NCI-H460 (cell line): ENCODE measurements around the gene XPR1. TPM values are rescaled to one million over a fixed set of nuclear protein-coding genes. Genes with fewer than 3 reads are reported as not detected.

Source experiments
- DNase-seq: peaks from one replicate; pipeline ENCODE4 v3.0.0-alpha.2; 2016; ENCODE audit warnings: low read depth; ENCODE audit errors: extremely low read depth
- total RNA-seq: library from RNA; depleted of rRNA; stranded (reverse); fragments of >200 nt; shearing (Covaris generic); gene quantifications from 2 replicates; pipeline ENCODE4 v1.2.3, GENCODE V29; 2014

Gene XPR1
- total RNA-seq, 1 experiment from 2014 or later: 92.9 TPM

DNA sequence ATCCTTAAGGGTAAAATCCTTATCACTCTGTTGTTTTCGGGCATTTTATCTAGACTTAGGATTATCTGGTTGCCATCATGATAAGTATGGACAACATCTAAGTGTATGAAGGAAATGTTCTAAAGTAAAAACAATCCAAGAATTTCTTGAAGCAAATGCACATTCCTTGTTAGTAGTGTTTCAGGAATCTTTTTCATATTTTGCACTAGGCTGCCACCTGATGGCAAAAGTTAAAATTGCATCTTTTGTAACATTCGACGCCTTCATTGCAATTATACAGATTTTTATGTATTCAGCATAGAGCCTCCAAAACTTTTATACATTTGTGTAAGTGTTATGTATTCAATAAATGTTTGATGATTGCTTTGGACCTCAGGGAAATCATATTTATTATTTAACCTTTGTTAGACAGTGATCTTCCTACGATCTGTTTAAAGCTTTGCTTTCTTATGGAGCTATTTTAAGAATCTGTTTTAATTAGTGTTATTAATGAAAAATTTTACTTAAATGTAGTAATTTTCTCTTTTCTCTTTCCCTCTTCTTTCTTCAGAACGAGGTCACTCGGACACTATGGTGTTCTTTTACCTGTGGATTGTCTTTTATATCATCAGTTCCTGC lies 231.4 kb downstream of the XPR1 start:
- peak; percentile 75 for DNase-seq

DNA sequence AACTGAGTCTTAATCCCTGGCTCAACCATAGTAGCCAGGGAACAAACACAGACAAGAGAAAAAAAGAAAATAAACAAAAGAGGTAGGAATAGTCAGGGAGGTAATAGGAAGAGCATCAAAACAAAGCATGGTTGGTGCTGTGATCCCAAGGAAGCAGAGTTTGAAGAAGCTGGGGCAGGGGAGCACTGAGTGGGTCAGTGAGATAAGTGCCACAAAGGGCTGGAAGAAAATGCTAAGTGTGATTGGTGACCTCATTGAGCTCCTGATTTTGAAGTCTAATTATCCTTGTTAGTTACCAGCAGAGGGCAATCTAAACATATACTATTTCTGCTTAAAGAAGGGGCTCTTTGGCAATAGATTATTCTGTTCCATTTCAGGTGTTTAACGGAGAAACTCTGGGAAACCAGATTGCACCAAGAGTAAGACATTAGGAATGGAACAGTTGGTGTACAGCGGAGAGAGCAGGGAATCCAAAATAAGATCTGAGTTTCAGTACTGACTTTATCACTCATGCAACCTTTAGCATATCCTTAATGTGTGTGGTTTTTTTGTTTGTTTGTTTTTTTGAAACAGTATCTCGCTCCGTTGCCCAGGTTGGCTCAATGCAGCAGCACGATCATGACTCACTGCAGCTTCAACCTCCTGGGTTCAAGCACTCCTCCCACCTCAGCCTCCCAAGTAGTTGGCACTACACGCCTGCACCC lies 250.1 kb downstream of the XPR1 start:
- DNase-seq: peak; percentile 58

DNA sequence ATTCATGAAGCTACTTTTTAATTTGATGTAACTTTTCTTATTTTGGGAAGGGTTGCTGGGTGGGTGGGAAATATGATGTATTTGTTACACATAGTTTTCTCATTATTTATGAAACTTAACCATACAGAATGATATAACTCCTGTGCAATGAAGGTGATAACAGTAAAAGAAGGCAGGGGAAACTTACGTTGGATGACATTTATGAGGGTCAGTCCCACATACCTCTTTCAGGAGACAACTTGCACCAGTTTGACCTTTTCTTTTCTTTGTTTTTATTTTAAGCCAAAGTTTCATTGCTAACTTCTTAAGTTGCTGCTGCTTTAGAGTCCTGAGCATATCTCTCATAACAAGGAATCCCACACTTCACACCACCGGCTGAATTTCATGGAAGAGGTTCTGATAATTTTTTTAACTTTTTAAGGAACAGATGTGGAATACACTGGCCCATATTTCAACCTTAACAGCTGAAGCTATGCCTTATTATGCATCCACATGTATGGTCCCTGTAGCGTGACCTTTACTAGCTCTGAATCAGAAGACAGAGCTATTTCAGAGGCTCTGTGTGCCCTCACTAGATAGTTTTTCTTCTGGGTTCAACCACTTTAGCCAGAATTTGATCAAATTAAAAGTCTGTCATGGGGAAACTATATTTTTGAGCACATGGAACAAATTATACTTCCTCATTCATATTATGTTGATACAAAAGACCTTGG lies 252.9 kb downstream of the XPR1 start:
- no peak for DNase-seq

DNA sequence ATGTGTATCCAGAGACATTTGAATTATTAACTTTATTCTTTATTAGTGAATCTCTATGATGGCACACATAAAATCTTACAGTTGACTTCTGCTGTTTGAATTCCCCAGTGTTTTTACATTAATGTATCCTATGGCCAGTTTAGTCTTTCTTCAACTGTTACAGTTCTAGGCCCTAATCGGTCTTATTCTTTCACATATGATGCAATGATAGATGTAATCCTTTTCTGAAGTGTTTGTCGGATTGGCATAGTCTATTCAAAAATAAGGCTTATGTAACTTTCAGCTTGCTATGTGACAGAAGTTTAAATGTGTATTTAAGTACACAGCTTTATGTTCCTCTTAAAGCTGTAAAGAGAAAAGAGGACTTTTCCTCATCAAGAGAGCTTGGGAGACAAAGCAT lies 254.5 kb downstream of the XPR1 start:
- no peak for DNase-seq

DNA sequence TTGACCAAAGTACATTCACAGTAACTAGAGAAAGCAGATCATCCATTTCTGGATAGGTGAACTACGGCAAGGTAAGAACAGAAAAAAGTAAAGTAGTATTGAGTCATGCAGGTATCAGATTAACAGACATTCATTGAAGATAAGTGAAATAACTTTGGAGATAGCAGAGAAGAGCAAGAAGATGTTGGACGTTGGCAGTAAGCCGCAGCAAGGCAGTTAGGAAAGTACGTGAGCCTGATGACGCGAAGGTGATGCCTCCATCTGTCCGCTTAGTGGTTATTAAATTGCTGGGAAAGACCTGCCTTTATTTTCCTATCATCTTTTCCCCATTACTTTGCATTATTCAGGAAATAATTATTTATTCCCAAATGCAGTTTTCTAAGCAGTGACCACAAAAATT lies 256.0 kb downstream of the XPR1 start:
- DNase-seq: no peak

DNA sequence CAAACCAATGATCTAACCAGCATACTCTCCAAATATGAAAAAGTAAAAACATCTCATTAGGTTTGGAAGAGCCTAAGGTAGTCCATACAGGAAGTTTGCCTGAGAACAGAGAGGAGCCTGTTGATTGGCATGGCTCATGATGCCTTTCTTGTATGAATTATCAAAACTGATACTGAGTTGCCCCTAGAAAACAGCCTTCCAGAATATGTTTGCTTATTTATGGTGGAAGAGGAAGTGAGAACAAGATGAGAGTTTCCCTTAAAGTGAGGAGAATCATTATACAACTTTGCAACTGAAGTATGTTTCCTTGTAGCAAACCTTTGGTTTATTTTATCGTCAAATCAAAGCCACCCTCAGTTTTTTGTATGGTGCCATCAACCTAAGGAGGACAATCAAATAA lies 257.0 kb downstream of the XPR1 start:
- DNase-seq: no peak

DNA sequence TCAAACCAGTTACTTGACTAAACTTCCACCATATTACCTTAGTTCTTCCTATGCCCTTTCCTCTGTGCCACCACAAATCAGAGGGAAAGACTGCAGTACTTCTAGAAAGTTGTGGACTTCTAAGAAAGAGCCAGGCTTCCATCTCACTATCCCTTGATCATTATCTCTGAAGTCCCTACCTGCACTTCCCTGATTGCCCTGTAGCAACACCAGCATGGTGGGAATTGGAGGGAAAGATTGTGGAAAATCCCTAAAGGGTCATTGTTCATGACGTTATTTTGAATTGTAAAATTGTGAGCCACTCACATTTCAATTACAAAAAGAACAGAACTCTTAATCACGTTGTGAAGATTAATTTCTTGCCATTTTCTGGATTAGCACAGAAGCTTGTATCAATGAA lies 257.5 kb downstream of the XPR1 start:
- DNase-seq: no peak

DNA sequence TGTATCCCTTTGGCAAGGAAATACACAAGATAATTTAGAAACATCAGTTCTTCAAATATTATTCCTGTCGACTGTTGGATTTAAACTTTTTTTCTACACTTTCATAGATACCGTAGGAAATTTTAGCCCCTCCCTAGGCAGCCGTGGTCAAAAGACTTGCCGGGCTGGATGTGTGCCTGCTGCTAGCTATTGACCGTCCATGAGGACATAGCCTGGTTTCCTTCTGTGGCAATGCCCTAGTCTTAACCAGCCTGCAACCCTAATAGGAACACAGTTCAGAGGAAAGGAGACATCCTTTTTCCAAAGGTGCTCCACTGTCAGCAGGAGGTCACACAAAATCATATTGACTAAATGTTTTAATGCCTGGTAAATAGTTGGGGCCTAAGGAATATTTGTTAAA lies 260.4 kb downstream of the XPR1 start:
- no peak for DNase-seq

DNA sequence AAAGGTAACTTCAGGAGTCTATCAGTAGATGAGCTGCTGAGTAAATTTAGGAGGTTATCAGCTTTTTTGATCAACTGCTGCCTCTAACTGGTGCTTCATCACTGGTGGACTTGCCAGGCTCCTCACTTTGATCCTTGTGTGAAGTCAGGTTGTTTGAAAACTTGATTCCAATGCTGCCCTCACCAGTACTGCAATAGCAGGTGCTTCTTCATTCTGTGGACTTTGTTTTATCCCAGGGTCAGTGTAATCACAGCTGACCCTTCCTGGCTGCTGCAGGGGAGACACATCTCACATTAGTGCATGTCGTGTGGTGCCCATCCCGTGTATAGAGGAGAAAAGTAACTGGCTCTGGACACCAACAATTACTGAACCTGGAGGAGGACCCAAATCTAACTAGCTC lies 260.9 kb downstream of the XPR1 start:
- no peak for DNase-seq

DNA sequence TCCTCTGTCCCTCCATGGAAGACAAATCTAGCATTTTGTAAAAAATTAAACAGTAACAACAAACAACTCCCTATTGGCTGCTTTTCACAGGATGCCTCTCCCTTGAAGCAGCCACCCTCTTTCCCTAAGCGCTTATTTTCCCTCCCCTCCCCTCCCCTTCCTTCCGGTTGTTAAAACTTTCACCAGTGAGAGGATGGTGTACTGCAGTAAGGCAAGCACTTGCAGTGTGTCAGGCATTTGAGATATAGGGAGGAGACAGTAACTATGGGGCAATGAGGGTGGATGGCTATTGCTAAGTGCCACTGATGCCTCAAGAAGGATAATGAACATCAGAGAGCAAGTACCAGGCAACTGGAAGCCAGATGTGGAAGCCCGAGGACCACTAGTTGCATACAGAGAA lies 261.8 kb downstream of the XPR1 start:
- DNase-seq: no peak

DNA sequence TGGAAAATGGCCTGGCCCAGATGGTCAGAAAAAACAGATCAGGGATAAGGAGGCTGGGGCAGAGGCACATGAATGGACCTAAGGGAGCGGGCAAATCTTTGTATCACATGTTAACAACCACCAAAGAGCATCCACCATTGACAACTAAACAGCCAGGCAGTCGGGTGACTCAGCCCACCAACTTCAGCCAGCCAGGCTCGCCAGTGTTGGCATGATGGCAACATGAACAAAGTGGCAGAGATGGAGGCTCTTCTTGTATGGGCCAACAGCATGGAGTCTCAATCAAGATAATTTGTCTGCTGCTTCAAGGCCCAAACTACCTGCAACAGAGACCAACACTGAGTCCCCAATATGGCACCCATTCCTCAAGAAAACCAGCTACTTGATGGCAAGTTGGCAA lies 264.3 kb downstream of the XPR1 start:
- DNase-seq: no peak

DNA sequence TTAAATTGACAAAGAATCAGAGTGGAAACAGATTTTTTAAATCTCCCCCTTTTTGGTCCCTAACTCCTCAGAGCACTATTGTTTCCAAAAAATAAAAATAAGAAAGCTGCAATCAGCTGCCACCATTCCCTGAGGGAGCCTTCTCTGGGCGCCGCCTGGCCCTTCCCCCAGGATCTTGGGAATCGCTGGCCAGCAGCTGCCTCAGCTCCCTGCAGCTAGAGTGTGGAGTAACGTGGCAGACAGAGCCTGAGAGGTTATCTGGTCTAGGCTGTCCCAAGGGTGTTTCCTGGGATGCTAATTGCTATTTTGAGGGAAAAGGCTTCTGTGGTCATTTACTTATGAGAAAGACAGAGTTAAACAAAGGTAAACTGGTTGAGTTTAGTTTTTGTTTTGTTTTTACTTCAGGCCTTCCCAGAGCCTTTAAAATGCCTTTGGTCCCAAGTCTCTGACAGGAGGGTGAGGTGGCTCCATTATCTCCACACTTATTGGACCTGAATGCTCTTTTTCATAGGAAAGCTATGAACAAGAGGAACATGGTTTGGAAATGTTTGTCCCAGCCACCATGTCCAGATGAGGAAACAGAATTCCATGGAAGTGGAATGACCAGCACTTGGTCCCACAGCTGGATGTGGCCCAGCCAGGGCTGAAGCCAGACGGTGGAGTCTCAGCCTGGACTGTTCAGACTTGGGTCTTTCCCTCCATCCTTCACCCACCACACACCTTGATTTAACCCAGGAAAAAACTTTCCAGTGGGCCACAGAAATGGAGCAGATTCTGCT lies 266.8 kb downstream of the XPR1 start:
- no peak for DNase-seq

DNA sequence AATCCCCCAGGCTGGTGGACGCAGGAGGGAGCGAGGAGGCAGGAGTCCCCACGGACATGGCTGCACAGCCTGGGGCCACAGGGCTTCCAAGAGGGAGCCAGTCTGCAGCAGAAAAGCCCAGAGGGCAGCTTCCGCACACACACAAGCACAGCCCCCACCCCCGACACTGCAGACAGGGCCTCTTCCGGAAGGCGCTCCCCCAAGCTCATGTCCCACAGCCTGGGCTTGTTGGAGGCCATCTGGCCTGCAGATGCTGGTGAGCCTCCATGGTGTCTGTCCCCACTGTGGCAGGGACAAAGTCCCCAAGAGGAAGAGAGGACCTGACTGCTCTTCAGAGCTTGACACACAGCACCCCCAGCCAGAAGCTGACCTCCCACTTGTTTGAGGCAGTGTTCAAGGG lies 267.4 kb downstream of the XPR1 start:
- no peak for DNase-seq

DNA sequence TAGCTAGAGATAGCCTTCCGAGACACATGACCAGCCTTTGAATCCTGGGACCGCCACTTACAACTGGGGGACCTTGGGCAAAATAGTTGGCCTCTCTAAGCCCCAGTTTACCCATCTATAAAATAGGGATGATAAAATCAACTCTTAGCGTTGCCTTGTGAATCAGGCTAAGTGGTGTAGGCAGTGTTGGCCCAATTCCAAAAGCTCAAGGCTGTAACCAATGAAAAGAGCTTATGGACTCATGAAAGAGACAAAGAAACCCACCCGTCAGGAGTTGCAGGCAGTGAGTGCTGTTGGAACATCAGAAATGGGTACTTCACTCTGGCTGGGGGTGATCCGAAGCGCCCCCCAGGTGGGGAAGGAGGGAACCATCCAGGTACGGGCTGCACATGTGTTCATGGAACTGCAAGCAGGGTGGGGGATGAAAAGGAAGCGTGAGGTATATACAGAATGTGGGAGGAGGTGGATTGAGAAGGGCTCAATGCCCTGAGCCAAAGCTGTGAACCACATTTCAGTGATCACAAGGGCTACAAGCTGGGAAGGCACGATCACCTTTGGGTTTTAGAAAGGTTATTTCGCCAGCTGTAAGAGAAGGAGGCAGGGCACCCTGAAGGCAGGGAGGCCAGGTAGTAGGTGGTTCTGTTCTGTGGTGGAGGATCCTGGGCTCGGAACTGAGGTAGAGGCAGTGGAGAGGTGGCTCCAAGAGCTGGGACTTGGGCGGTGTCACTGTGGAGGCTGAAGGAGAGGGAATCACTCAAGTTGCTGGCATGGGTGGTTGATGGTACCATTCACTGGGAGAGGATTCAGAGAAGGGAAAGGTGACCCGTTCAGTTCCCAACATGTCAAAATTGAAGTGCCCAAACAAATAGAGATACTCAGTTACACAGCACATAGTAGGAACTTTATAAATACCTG lies 269.5 kb downstream of the XPR1 start:
- DNase-seq: no peak

DNA sequence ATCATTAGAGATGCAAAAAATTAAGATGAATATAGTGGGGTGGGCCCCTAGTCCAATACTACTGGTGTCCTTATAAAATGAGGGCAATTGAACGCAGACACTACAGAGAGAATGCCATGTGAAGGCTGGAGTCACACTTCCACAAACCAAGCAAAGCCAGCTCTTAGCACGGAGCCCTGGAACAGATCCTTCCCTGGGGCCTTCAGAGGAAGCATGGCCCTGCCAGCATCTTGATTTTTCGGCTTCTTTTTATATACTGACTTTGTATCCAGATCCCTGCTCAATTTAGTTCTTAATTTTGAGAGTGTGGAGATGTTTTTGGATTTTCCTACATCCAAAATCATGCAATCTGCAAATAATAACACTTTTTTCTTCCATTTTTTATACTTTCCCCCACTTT lies 270.7 kb downstream of the XPR1 start:
- no peak for DNase-seq

DNA sequence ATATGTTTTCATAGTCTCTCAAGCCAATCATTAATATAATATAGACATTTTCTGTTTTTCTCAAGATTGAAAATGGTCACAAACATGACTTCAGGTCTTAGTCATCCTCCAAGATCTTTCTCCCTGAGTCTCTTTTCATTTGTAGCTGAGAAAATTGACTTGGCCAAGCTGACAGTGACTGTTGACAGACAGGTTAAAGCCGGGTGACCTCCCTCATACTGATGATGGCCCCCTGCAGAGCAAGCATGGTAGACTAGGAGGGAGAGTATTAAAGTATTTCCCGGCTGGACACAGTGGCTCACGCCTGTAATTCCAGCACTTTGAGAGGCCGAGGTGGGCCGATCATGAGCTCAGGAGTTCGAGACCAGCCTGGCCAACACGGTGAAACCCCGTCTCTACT lies 274.1 kb downstream of the XPR1 start:
- DNase-seq: no peak

DNA sequence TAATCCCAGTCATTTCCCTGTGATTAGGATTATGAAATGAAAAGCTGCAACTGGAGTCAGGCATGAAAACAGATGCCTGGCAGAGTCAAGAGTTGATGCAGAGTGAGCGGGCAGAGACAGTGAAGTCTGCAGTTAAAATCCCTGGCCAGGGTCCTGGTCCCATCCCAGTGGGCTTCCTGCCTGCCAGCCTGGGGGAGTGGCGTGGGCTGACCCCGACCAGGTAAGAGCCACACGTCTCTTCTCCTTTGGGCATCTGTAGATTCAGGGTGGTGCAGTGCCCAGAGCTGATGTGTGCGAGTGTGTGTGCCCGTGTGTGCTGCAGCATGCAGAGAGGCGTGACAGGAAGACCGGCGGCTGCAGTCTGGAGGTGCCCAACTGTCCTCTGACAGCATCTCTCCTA lies 274.7 kb downstream of the XPR1 start:
- no peak for DNase-seq

DNA sequence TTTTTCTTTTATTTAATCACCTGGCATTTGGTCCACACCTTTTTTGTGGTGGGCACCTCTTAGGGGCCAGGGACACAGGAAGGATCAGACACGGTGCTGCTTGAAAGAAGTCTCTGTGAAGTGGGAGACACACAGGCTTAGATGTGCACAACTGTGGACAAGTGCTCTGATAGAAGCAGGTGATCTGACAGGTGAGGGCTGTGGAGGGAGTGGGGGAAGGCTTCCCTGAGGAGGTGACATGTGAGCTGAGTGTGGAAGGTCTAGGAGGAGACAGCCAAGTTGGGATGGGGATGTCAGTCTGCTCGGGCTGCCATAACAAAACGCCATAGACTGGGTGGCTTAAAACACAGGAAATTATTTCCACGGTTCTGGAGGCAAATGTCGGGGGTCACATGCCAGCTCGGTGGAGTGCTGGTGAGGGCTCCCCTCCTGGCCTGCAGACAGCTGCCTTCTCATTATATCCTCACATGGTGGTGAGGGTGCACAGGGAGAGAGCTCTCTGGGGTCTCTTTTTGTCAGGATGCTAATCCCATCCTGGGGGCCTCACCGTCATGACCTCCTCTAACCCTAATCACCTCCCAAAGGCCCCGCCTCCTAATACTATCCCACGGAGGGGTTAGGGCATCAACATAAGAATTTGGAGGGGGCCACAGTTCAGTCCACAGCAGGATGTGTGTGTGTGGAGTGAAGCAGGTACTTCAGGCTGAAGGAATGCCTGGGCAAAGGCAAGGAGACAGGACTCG lies 275.7 kb downstream of the XPR1 start:
- no peak for DNase-seq

DNA sequence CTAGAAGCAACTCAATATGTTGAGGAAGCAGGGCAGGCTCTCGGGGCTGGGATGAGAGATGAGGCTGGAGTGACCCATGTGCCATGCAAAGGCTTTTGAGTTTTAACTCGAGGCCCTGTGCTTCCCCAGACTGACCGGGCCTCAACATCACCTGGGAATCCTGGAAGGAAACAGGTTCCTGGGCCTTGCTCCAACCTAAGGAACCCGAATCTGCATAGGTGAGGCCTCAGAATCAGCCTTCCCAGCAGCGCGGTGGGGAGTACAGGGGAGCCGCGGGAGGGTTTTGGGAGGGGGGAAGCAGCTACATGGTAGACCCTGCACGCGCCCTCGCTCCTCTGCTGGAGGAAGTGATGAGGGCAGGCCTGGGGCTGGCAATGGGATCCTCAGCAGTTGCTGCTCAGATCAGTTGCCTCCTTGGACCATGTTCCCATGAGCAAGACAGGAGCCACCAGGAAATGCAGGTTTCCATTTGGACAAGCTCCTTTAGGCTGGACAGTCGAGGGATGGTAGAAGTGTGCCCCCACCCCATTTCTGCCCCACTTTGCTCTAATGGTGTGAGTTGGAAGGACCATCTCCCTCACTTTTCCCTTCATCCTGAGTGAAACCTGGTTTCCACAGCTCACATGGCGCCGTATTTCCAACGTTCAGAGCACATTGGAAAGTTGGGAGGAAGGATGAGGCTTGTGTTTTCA lies 276.4 kb downstream of the XPR1 start:
- no peak for DNase-seq
